ENCODE data around the gene CNEP1R1.

CNEP1R1 gene

GRCh38 chr16:50027829-50028228 is 2.8 kb downstream of the CNEP1R1 start:
- Histone ChIP-seq H3K4me3 (ENCODE audit: low read depth in 1 of 2, low read length in 1 of 2) (no peak overlapping the region), H3K36me3 (peaks cover 48% of the 10 kb centered on the region), H3K27ac (no peak overlapping the region), H3K9me3 (no peaks in the 10 kb centered on the region), H3K4me1 (ENCODE audit: control insufficient read depth in 1 of 2, insufficient read depth in 1 of 2, low read depth in 1 of 2, low read length in 1 of 2) (peaks cover 21% of the 10 kb centered on the region in 2 experiments), H3K27me3 (no peaks in the 10 kb centered on the region)
- no peak for TF ChIP-seq CTCF (IDR thresholded peaks at IDR 0.05)

GRCh38 chr16:50035468-50035992 is 10.5 kb downstream of the CNEP1R1 start:
- Histone ChIP-seq H3K4me3 (ENCODE audit: low read depth in 1 of 2, low read length in 1 of 2) (no peak overlapping the region), H3K36me3 (peaks cover 58% of the 10 kb centered on the region), H3K4me1 (ENCODE audit: control insufficient read depth in 1 of 2, insufficient read depth in 1 of 2, low read depth in 1 of 2, low read length in 1 of 2) (peaks cover 38 to 40% of the 10 kb centered on the region in 2 experiments), H3K27me3 (no peaks in the 10 kb centered on the region), H3K27ac (peak overlapping the region; percentile 19), H3K9me3 (no peaks in the 10 kb centered on the region)
- no peak for TF ChIP-seq CTCF (IDR thresholded peaks at IDR 0.05)

GRCh38 chr16:50036426-50036825 is 11.4 kb downstream of the CNEP1R1 start:
- H3K27me3 ChIP-seq, result no peaks in the 10 kb centered on the region
- peaks cover 39 to 40% of the 10 kb centered on the region in 2 experiments for H3K4me1 ChIP-seq (ENCODE audit: control insufficient read depth in 1 of 2, insufficient read depth in 1 of 2, low read depth in 1 of 2, low read length in 1 of 2)
- peak overlapping the region; percentile 92 for H3K27ac ChIP-seq
- TF ChIP-seq CTCF (IDR thresholded peaks at IDR 0.05), result no peak
- no peak overlapping the region for H3K4me3 ChIP-seq (ENCODE audit: low read depth in 1 of 2, low read length in 1 of 2)
- H3K9me3 ChIP-seq, result no peaks in the 10 kb centered on the region
- H3K36me3 ChIP-seq, result peaks cover 49% of the 10 kb centered on the region

GRCh38 chr16:50037662-50038220 is 12.7 kb downstream of the CNEP1R1 start:
- peaks cover 36% of the 10 kb centered on the region for H3K36me3 ChIP-seq
- TF ChIP-seq CTCF (IDR thresholded peaks at IDR 0.05), result no peak
- no peaks in the 10 kb centered on the region for H3K27me3 ChIP-seq
- peak overlapping the region; percentile 92 for H3K27ac ChIP-seq
- H3K4me3 ChIP-seq (ENCODE audit: low read depth in 1 of 2, low read length in 1 of 2), result peak overlapping the region; percentile 4 to 47
- peaks cover 39 to 40% of the 10 kb centered on the region in 2 experiments for H3K4me1 ChIP-seq (ENCODE audit: control insufficient read depth in 1 of 2, insufficient read depth in 1 of 2, low read depth in 1 of 2, low read length in 1 of 2)
- H3K9me3 ChIP-seq, result no peaks in the 10 kb centered on the region

- no peak for TF ChIP-seq CTCF (IDR thresholded peaks at IDR 0.05)
- Histone ChIP-seq H3K27ac (peak overlapping the region; percentile 92), H3K4me1 (ENCODE audit: control insufficient read depth in 1 of 2, insufficient read depth in 1 of 2, low read depth in 1 of 2, low read length in 1 of 2) (peaks cover 40% of the 10 kb centered on the region in 2 experiments), H3K27me3 (no peaks in the 10 kb centered on the region), H3K4me3 (ENCODE audit: low read depth in 1 of 2, low read length in 1 of 2) (peak overlapping the region; percentile 4 to 47), H3K9me3 (no peaks in the 10 kb centered on the region), H3K36me3 (peaks cover 33% of the 10 kb centered on the region)
These were observed 13.3 kb downstream of the CNEP1R1 start for GRCh38 chr16:50038286-50038685.

Data from neutrophil (primary cell).